Adrenal gland (tissue), 12 donors: ENCODE measurements around the gene CEP85. TPM values are rescaled to one million over a fixed set of nuclear protein-coding genes. Genes with fewer than 3 reads are reported as not detected.
A peak's percentile ranks its signal among the peaks of the same experiment; 100 is the strongest.

Experiments
- DNase-seq, 7 donors: peaks; one replicate each; pipeline ENCODE4 v3.0.0-alpha.2; 2019 to 2020
- H3K27ac ChIP-seq, 5 donors: fragments of 200-600 bp; sonication (generic) in 4 of 5; 1 replicate in 3 of 5; 2 replicates in 2 of 5; pipeline versions ENCODE4 v1.5.1 to v1.8.0; 2016 to 2020; ENCODE audit warnings: mild to moderate bottlenecking in 1 of 5
- H3K27me3 ChIP-seq: fragments of 200-600 bp; 2 replicates; pipeline ENCODE4 v1.8.0; 2021
- H3K36me3 ChIP-seq, 2 donors: fragments of 200-600 bp; replicated peaks in 1 of 2; 1 replicate in 1 of 2; 2 replicates in 1 of 2; pipeline versions ENCODE4 v1.5.1 to v1.8.0; 2018 to 2022
- H3K4me1 ChIP-seq, 2 donors: fragments of 200-600 bp; replicated peaks in 1 of 2; 1 replicate in 1 of 2; 2 replicates in 1 of 2; pipeline versions ENCODE4 v1.5.1 to v1.8.0; 2018 to 2021
- H3K4me3 ChIP-seq, 4 donors: fragments of 200-600 bp; sonication (generic) in 3 of 4; one replicate each; pipeline ENCODE4 v1.5.1; 2016 to 2018
- H3K9me3 ChIP-seq, 3 donors: fragments of 200-600 bp; sonication (generic) in 1 of 3; replicated peaks in 1 of 3; 1 replicate in 2 of 3; 2 replicates in 1 of 3; pipeline versions ENCODE4 v1.5.1 to v1.8.0; 2016 to 2021
- CTCF ChIP-seq, 6 experiments: fragments of 450-650 bp in 4 of 6; fragments of 200-600 bp in 2 of 6; sonication (generic) in 1 of 6; IDR thresholded peaks; 1 replicate in 5 of 6; 2 replicates in 1 of 6; pipeline versions ENCODE4 v1.5.1 to v1.8.0; 2016 to 2021; ENCODE audit warnings: antibody characterized with exemption in 6 of 6, mild to moderate bottlenecking in 2 of 6, moderate library complexity in 1 of 6
- POLR2A ChIP-seq, 2 donors: fragments of 450-650 bp; IDR thresholded peaks; one replicate each; pipeline ENCODE4 v1.6.1; 2017; ENCODE audit warnings: antibody characterized with exemption in 2 of 2, mild to moderate bottlenecking in 2 of 2, moderate library complexity in 1 of 2
- WGBS, 4 donors: extraction: QIAGEN DNeasy Blood & Tissue Kit in 2 of 4; methylation state at CpG; one replicate each; pipeline versions ENCODE4 v1.1.5 to v1.1.7; 2013 to 2017; 5-methylcytosine and 5-hydroxymethylcytosine counted together
- intact Hi-C, 2 donors: fragments of 100-400 bp; cut with DNase I; formaldehyde crosslinking; loops; one replicate each; pipeline versions ENCODE4 v1.14.1 to v1.15.0; 2022 to 2023
- polyA plus RNA-seq, 3 donors: library from polyadenylated mRNA; stranded (reverse); fragments of 200-250 nt in 2 of 3; fragments of 350-450 nt in 1 of 3; fragmentation: Illumina TruSeq in 1 of 3; extraction: RNeasy Lipid Tissue Mini Kit (QIAGEN cat#74804) in 1 of 3; gene quantifications; one replicate each; pipeline ENCODE4 v1.2.3, GENCODE V29; 2013 to 2014
- total RNA-seq, 9 donors: library from RNA; depleted of rRNA in 4 of 9; stranded (reverse); fragments of >200 nt in 4 of 9; fragments of 120-200 nt in 1 of 9; fragmentation: NEBNext Ultra II Directional in 1 of 9; extraction: Animal tissue kit (Norgen Biotek cat#: 25700) in 1 of 9; gene quantifications; one replicate each; pipeline versions ENCODE4 v1.1.0 to v1.2.4, GENCODE V29; 2013 to 2023
- donor health status: healthy with polysubstance abuse.
- donor health status: Bipolar disorder and iron deficiency.
- donor health status: DM: yes; HTN: yes; CAD: no.
- donor health status: DM: no; HTN: no; CAD: no.
- donor health status: DM: no; HTN: no; CAD: no.
- donor health status: DM: yes; HTN: yes; CAD: no.

The CEP85 gene
- total and polyA plus RNA-seq, 12 donors = 2.5 to 16.4 (median 5.8) TPM

DNA sequence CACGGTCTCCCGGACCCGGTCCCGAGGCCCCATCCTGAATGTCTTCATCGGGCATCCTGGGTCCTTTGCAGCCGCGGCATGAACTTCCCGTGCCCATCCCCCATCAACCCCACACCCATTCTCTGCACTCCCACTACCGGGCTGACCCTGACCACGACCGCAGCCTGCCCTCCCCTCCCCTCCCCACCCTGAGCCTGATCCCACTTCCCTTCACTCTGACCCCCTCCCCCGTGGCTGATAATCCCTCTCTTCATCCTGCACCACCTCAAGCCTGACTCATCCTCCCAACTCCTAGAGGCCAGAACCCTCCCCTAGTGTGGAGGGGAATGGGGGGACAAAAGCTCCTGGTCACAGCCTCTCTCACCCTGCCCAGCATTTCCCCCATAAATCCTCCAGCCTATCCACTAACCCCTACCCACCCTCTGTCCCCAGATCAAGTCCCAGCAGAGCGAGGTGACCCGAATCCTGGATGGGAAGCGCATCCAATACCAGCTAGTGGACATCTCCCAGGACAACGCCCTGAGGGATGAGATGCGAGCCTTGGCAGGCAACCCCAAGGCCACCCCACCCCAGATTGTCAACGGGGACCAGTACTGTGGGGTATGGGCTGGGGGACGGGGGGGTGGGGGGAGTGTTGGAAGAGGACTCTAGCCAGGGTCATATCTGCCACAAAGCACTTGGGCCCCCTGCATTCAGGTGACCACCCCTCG lies 46.5 kb downstream of the CEP85 start:
- no peaks in the 10 kb centered on the region for H3K9me3 ChIP-seq
- peak in 2 of 7 donors; percentile 38 to 68 for DNase-seq
- TF ChIP-seq CTCF (IDR thresholded peaks at IDR 0.05) (no peak), POLR2A (IDR thresholded peaks at IDR 0.05) (no peak)
- peaks cover 14 to 48% of the 10 kb centered on the region in 2 donors for H3K4me1 ChIP-seq
- intact Hi-C loops = loop anchor here in 1 of 2 donors (5.0 kb wide), 1 partner anchor 42 kb away; no protein-coding TSS in a partner anchor
- peak overlapping the region in 3 of 4 donors; percentile 77 to 87 (median 80) for H3K4me3 ChIP-seq
- H3K36me3 ChIP-seq = no peaks in the 10 kb centered on the region
- H3K27me3 ChIP-seq = no peaks in the 10 kb centered on the region
- WGBS, 4 donors = 26 to 31% (median 28%) methylated on average over 7 to 20 of the region's 20 CpGs
- peak overlapping the region; percentile 52 to 97 (median 83) for H3K27ac ChIP-seq

- intact Hi-C loops = loop anchor here in 1 of 2 donors (5.0 kb wide), 1 partner anchor 41 kb away; no protein-coding TSS in a partner anchor
- Histone ChIP-seq H3K4me1 (peaks cover 10 to 39% of the 10 kb centered on the region in 2 donors), H3K4me3 (no peak overlapping the region), H3K27me3 (no peaks in the 10 kb centered on the region), H3K27ac (peak overlapping the region in 1 of 5 donors; percentile 97), H3K36me3 (no peaks in the 10 kb centered on the region), H3K9me3 (no peaks in the 10 kb centered on the region)
- TF ChIP-seq CTCF (IDR thresholded peaks at IDR 0.05) (no peak), POLR2A (IDR thresholded peaks at IDR 0.05) (no peak)
- DNase-seq = no peak
- WGBS, 4 donors = 88 to 97% (median 94%) methylated on average over 4 to 5 of the region's 5 CpGs
These were observed 47.3 kb downstream of the CEP85 start for GRCh38 chr1:26281091-26281958.

DNA sequence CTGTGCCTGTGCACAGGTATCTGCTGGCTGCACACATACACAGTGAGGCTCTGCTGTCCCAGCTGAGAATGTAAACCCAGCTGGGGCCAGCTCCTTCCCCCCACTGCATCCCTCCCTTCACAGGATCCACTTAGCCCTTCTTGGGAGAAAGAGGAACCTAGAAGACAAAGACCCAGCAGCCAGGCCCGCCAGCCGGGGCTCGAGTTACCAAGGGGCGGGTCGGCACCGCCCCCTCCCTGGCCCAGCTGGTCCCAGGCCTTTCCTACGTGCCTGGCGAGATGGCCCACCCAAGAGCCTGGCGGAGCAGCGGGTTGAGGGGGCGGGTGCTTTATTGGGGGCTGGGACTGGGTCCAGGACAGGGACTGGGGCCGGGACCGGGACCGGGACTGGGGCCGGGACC lies 48.0 kb downstream of the CEP85 start:
- H3K9me3 ChIP-seq = no peaks in the 10 kb centered on the region
- no peak overlapping the region for H3K4me3 ChIP-seq
- H3K27ac ChIP-seq = no peak overlapping the region
- no peak for DNase-seq
- no peaks in the 10 kb centered on the region for H3K27me3 ChIP-seq
- 54 to 77% (median 69%) methylated on average over 10 to 15 of the region's 15 CpGs for WGBS, 4 donors
- H3K36me3 ChIP-seq = no peaks in the 10 kb centered on the region
- H3K4me1 ChIP-seq = peaks cover 7 to 34% of the 10 kb centered on the region in 2 donors
- intact Hi-C loops = loop anchor here in 1 of 2 donors (5.0 kb wide), 1 partner anchor 40 kb away; no protein-coding TSS in a partner anchor
- TF ChIP-seq CTCF (IDR thresholded peaks at IDR 0.05) (no peak), POLR2A (IDR thresholded peaks at IDR 0.05) (no peak)

GRCh38 chr1:26282401-26282918 lies 48.5 kb downstream of the CEP85 start:
- H3K27ac ChIP-seq = no peak overlapping the region
- peaks cover 7 to 34% of the 10 kb centered on the region in 2 donors for H3K4me1 ChIP-seq
- no peak for DNase-seq
- H3K36me3 ChIP-seq = no peaks in the 10 kb centered on the region
- WGBS, 4 donors = 85 to 91% (median 88%) methylated on average over 15 to 22 of the region's 22 CpGs
- H3K9me3 ChIP-seq = no peaks in the 10 kb centered on the region
- no peak overlapping the region for H3K4me3 ChIP-seq
- TF ChIP-seq CTCF (IDR thresholded peaks at IDR 0.05) = no peak
- TF ChIP-seq POLR2A (IDR thresholded peaks at IDR 0.05) = no peak
- intact Hi-C loops = loop anchor here in 1 of 2 donors (5.0 kb wide), 1 partner anchor 40 kb away; no protein-coding TSS in a partner anchor
- H3K27me3 ChIP-seq = no peaks in the 10 kb centered on the region
